ENCODE results near the gene ZNF367. TPM values are rescaled to one million over a fixed set of nuclear protein-coding genes. Genes with fewer than 3 reads are reported as not detected.

Gene ZNF367
- total RNA-seq, 4 donors from 2014 or later = 0.15 to 5.1 (median 1.7) TPM

DNA sequence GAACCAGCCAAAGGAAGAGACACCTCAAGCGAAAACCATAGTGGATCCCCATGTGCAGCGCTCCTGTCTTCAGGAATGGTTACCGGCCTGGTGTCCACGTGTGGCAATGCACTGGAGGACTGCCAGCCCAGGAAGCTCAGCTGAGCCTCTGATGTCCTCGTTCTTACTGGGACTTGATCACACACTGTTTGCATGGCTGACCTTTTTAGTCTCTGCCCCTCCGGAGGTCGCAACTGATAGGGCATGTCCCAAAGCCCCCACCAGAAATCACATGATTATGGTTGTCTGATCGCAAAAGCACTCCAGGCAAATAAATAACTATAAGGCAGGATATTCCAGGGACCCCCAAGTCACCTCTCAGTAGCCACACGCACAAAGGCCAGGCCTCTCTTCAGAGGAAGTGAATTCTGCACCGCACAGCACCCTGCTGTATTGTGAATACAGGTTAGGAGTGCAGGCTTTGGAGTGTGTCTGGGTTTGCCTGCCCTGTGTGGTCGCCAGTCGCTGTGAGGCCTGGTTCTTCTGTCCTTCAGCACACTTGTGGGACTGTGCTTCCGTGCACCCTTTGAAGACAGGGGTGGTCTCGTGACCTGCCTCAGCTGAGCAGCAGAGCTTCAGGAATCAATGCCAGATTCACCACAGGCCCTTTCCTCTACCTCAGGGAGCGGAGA is 18.4 kb upstream of the ZNF367 start:
- H3K36me3 ChIP-seq = no peaks in the 10 kb centered on the region
- H3K27me3 ChIP-seq = no peaks in the 10 kb centered on the region
- ATAC-seq (no peak), DNase-seq (no peak)
- TF ChIP-seq, protein P1, sequence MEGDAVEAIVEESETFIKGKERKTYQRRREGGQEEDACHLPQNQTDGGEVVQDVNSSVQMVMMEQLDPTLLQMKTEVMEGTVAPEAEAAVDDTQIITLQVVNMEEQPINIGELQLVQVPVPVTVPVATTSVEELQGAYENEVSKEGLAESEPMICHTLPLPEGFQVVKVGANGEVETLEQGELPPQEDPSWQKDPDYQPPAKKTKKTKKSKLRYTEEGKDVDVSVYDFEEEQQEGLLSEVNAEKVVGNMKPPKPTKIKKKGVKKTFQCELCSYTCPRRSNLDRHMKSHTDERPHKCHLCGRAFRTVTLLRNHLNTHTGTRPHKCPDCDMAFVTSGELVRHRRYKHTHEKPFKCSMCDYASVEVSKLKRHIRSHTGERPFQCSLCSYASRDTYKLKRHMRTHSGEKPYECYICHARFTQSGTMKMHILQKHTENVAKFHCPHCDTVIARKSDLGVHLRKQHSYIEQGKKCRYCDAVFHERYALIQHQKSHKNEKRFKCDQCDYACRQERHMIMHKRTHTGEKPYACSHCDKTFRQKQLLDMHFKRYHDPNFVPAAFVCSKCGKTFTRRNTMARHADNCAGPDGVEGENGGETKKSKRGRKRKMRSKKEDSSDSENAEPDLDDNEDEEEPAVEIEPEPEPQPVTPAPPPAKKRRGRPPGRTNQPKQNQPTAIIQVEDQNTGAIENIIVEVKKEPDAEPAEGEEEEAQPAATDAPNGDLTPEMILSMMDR (IDR thresholded peaks at IDR 0.05 in 4 of 5, conservative IDR thresholded peaks at IDR 0.05 in 1 of 5) = no peak
- TF ChIP-seq POLR2A (IDR thresholded peaks at IDR 0.05) = no peak
- no peak overlapping the region for H3K4me3 ChIP-seq
- in situ Hi-C loops (cut with MboI; ENCODE audit: low sequenced_read_pairs in 4 of 4) = loop anchor here in 1 of 4 donors (25.0 kb wide), 1 partner anchor 426 kb away; the partner anchor contains the start of gene ZNF782
- intact Hi-C loops (cut with DNase I; ENCODE audit: low total_unique reads) = no loop called here
- no peaks in the 10 kb centered on the region for H3K4me1 ChIP-seq
- no peaks in the 10 kb centered on the region for H3K9me3 ChIP-seq
- no peak overlapping the region for H3K27ac ChIP-seq

DNA sequence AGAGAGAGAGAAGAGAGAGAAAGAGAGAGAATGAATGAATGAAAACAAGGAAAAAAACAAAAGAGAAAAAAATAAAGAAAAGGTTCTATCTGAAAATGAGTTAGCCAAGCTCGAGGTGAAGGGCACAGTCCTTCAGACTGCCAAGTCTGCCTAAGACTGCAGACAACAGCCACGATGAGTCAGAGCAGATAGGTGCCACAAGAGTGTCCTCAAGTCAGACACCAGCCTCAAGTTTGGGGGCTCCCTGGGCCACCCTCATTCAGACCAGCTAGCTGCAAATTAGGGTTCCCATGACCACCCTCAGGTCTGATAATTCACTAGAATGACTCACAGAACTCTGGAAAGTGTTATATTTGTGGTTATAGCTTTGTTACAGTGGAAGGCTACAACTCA is 17.9 kb upstream of the ZNF367 start:
- H3K27me3 ChIP-seq = no peaks in the 10 kb centered on the region
- in situ Hi-C loops (cut with MboI; ENCODE audit: low sequenced_read_pairs in 4 of 4) = loop anchor here in 1 of 4 donors (25.0 kb wide), 1 partner anchor 426 kb away; the partner anchor contains the start of gene ZNF782
- intact Hi-C loops (cut with DNase I; ENCODE audit: low total_unique reads) = no loop called here
- no peak overlapping the region for H3K4me3 ChIP-seq
- DNase-seq (no peak), ATAC-seq (no peak)
- no peaks in the 10 kb centered on the region for H3K4me1 ChIP-seq
- no peak for TF ChIP-seq POLR2A (IDR thresholded peaks at IDR 0.05)
- TF ChIP-seq, protein P1 (IDR thresholded peaks at IDR 0.05 in 4 of 5, conservative IDR thresholded peaks at IDR 0.05 in 1 of 5) = no peak
- H3K36me3 ChIP-seq = no peaks in the 10 kb centered on the region
- H3K9me3 ChIP-seq = no peaks in the 10 kb centered on the region
- H3K27ac ChIP-seq = no peak overlapping the region

DNA sequence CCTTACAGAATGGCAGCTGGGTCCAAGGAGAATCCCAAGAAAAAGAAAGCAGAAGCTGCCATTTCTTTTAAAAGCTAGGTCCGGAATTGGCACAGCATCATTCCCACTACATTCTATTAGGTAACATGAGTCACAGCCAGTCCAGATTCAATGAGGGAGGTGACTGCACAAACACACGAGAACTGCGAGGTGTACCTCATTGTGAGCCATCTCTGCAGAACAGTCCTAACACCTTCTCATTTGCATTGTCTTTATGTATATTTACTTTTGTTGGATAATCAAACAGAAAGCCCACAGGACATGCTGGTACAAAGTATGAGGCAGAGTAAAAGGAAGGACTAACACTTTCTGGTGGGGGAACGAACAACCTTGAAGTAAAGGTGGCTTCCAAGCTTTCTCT is 17.2 kb upstream of the ZNF367 start:
- Histone ChIP-seq H3K27me3 (no peaks in the 10 kb centered on the region), H3K36me3 (no peaks in the 10 kb centered on the region), H3K27ac (no peak overlapping the region), H3K4me1 (no peaks in the 10 kb centered on the region), H3K9me3 (no peaks in the 10 kb centered on the region), H3K4me3 (no peak overlapping the region)
- ATAC-seq (no peak), DNase-seq (no peak)
- intact Hi-C loops (cut with DNase I; ENCODE audit: low total_unique reads) = no loop called here
- in situ Hi-C loops (cut with MboI; ENCODE audit: low sequenced_read_pairs in 4 of 4) = loop anchor here in 1 of 4 donors (25.0 kb wide), 1 partner anchor 427 kb away; the partner anchor contains the start of gene ZNF782
- TF ChIP-seq POLR2A (IDR thresholded peaks at IDR 0.05) = no peak
- TF ChIP-seq, protein P1 (IDR thresholded peaks at IDR 0.05 in 4 of 5, conservative IDR thresholded peaks at IDR 0.05 in 1 of 5) = no peak

DNA sequence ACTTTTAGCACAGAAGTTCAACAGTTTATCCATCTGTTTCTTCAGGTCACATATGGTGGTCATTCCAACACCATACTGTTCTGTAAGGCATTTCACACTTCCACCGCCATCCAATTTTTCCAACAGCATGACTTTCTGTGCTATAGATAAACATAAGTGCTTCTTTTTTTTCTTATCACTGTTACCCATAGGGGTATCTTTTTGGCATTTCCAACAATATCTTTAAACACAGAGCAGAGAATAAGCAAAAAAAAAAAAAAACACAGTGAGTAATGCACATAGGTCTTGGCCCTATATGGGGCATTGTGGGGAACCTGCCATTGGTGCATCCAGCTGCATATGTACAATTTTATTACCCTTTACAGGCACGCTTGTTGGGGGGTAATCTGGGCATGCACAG is 12.2 kb upstream of the ZNF367 start:
- Histone ChIP-seq H3K36me3 (no peaks in the 10 kb centered on the region), H3K9me3 (no peaks in the 10 kb centered on the region), H3K4me3 (no peak overlapping the region), H3K4me1 (no peaks in the 10 kb centered on the region), H3K27ac (no peak overlapping the region), H3K27me3 (no peaks in the 10 kb centered on the region)
- no peak for TF ChIP-seq POLR2A (IDR thresholded peaks at IDR 0.05)
- TF ChIP-seq, protein P1 (IDR thresholded peaks at IDR 0.05 in 4 of 5, conservative IDR thresholded peaks at IDR 0.05 in 1 of 5) = no peak
- in situ Hi-C loops (cut with MboI; ENCODE audit: low sequenced_read_pairs in 4 of 4) (loop anchor here in 1 of 4 donors (25.0 kb wide), 1 partner anchor 432 kb away; the partner anchor contains the start of gene ZNF782), intact Hi-C loops (cut with DNase I; ENCODE audit: low total_unique reads) (no loop called here)
- ATAC-seq = no peak
- DNase-seq = no peak

Data from gastrocnemius medialis (tissue), 4 donors.